H1 (cell line): ENCODE measurements around the gene PLCB1. TPM values are rescaled to one million over a fixed set of nuclear protein-coding genes. Genes with fewer than 3 reads are reported as not detected.

Experiments used
- CTCF ChIA-PET: fragments of 300-600 bp; sonication (Branson Sonifier 250); formaldehyde crosslinking; loops from one replicate; lab custom pipeline; 2021; ENCODE audit not compliant: partially characterized antibody; lab: Charles Lee
- POLR2A ChIA-PET: fragments of 300-600 bp; sonication (Branson Sonifier 250); formaldehyde crosslinking; loops from one replicate; lab custom pipeline; 2021; ENCODE audit warnings: inconsistent platforms; ENCODE audit not compliant: partially characterized antibody; lab: Charles Lee
- DNase-seq, 2 experiments: peaks; one replicate each; pipeline versions ENCODE4 v3.0.0 to v3.0.0-alpha.2; 2010 to 2022; ENCODE audit warnings: low spot score in 2 of 2, low read depth in 1 of 2, mixed read lengths in 1 of 2
- FAIRE-seq: peaks from 2 replicates; lab custom pipeline; 2011; peaks lifted over from hg19 to GRCh38; lab: Jason Lieb, UNC
- H2AFZ ChIP-seq: 2 replicates; pipeline ENCODE4 v1.8.1; 2012; ENCODE audit warnings: low read length, inconsistent platforms
- H2AK5ac ChIP-seq: 2 replicates; pipeline ENCODE4 v1.6.1; 2013; ENCODE audit warnings: low read depth, low read length
- H2BK120ac ChIP-seq: replicated peaks from 2 replicates; pipeline ENCODE3; 2013; ENCODE audit warnings: low read depth, low read length, inconsistent platforms
- H2BK12ac ChIP-seq: 2 replicates; pipeline ENCODE4 v1.6.1; 2013; ENCODE audit warnings: low read depth, low read length
- H2BK15ac ChIP-seq: 2 replicates; pipeline ENCODE4 v1.6.1; 2013; ENCODE audit warnings: low read length
- H2BK20ac ChIP-seq: 2 replicates; pipeline ENCODE4 v1.6.1; 2013; ENCODE audit warnings: low read length
- H2BK5ac ChIP-seq: 2 replicates; pipeline ENCODE4 v1.6.1; 2013; ENCODE audit warnings: low read depth, low read length
- H3K14ac ChIP-seq: 2 replicates; pipeline ENCODE4 v1.6.1; 2013; ENCODE audit warnings: inconsistent platforms; ENCODE audit not compliant: insufficient read length
- H3K18ac ChIP-seq: 2 replicates; pipeline ENCODE4 v1.6.1; 2013; ENCODE audit warnings: low read length; ENCODE audit errors: extremely low read depth
- H3K23ac ChIP-seq: 2 replicates; pipeline ENCODE4 v1.6.1; 2013; ENCODE audit warnings: inconsistent platforms; ENCODE audit not compliant: insufficient read length
- H3K23me2 ChIP-seq: 2 replicates; pipeline ENCODE4 v1.6.1; 2013; ENCODE audit warnings: low read depth, low read length
- H3K27ac ChIP-seq: 2 replicates; pipeline ENCODE4 v1.6.1; 2011; ENCODE audit warnings: low read depth, low read length, inconsistent platforms
- H3K27me3 ChIP-seq, 4 experiments: replicated peaks in 1 of 4; 1 replicate in 1 of 4; 2 replicates in 3 of 4; pipeline versions ENCODE4 v1.6.1 to v1.8.1; 2011 to 2013; ENCODE audit warnings: low read length in 3 of 4, mild to moderate bottlenecking in 3 of 4, inconsistent platforms in 2 of 4, mixed read lengths in 2 of 4, moderate library complexity in 1 of 4; ENCODE audit not compliant: control insufficient read depth in 3 of 4, insufficient read depth in 3 of 4; ENCODE audit errors: extremely low read depth in 1 of 4
- H3K36me3 ChIP-seq, 4 experiments: 2 replicates each; pipeline versions ENCODE4 v1.6.1 to v1.8.1; 2011 to 2013; ENCODE audit warnings: mild to moderate bottlenecking in 4 of 4, low read length in 3 of 4, moderate library complexity in 2 of 4, control low read depth in 1 of 4, inconsistent platforms in 1 of 4; ENCODE audit not compliant: insufficient read depth in 4 of 4, control insufficient read depth in 2 of 4
- H3K4ac ChIP-seq: replicated peaks from 2 replicates; pipeline ENCODE3; 2013; ENCODE audit warnings: low read length, low read depth, mixed read lengths, inconsistent platforms; ENCODE audit not compliant: insufficient read length
- H3K4me1 ChIP-seq, 4 experiments: replicated peaks in 1 of 4; 1 replicate in 1 of 4; 2 replicates in 3 of 4; pipeline versions ENCODE4 v1.6.1 to v1.8.1; 2011 to 2013; ENCODE audit warnings: low read length in 3 of 4, inconsistent platforms in 2 of 4, mixed read lengths in 1 of 4; ENCODE audit not compliant: insufficient read depth in 4 of 4, control insufficient read depth in 3 of 4
- H3K4me2 ChIP-seq, 2 experiments: 2 replicates each; pipeline versions ENCODE4 v1.6.1 to v1.8.1; 2011 to 2013; ENCODE audit warnings: low read depth in 2 of 2, low read length in 2 of 2, control low read depth in 1 of 2, inconsistent platforms in 1 of 2, mild to moderate bottlenecking in 1 of 2; ENCODE audit not compliant: insufficient read depth in 1 of 2
- H3K4me3 ChIP-seq, 4 experiments: fragments of 200-600, 300-600 bp in 1 of 4; sonication (generic), shearing (Covaris generic), sonication (Bioruptor Twin) in 1 of 4; 2 replicates each; pipeline versions ENCODE4 v1.5.1 to v1.8.1; 2011 to 2016; ENCODE audit warnings: low read length in 4 of 4, low read depth in 3 of 4, control low read depth in 2 of 4, inconsistent platforms in 2 of 4, mild to moderate bottlenecking in 2 of 4, mixed read lengths in 1 of 4, moderate library complexity in 1 of 4; ENCODE audit not compliant: insufficient read depth in 2 of 4; ENCODE audit errors: extremely low read depth in 1 of 4
- H3K56ac ChIP-seq: replicated peaks from 2 replicates; pipeline ENCODE3; 2013; ENCODE audit warnings: low read depth, mild to moderate bottlenecking, mixed read lengths, low read length, inconsistent platforms; ENCODE audit not compliant: insufficient read length
- H3K79me1 ChIP-seq: 2 replicates; pipeline ENCODE4 v1.6.1; 2013; ENCODE audit warnings: low read depth, low read length, control low read depth
- H3K79me2 ChIP-seq, 2 experiments: 2 replicates each; pipeline versions ENCODE4 v1.6.1 to v1.8.1; 2012 to 2013; ENCODE audit warnings: low read length in 2 of 2, mild to moderate bottlenecking in 2 of 2, inconsistent platforms in 1 of 2; ENCODE audit not compliant: insufficient read depth in 2 of 2, control insufficient read depth in 1 of 2
- H3K9ac ChIP-seq, 4 experiments: replicated peaks in 1 of 4; 1 replicate in 1 of 4; 2 replicates in 3 of 4; pipeline versions ENCODE4 v1.6.1 to v1.8.1; 2011 to 2013; ENCODE audit warnings: low read depth in 3 of 4, low read length in 3 of 4, control low read depth in 2 of 4, mild to moderate bottlenecking in 2 of 4, moderate library complexity in 2 of 4, inconsistent platforms in 1 of 4; ENCODE audit errors: extremely low read depth in 1 of 4
- H3K9me3 ChIP-seq, 2 experiments: 2 replicates each; pipeline versions ENCODE4 v1.6.1 to v1.8.1; 2012 to 2013; ENCODE audit warnings: mild to moderate bottlenecking in 2 of 2, moderate library complexity in 2 of 2, control low read depth in 1 of 2, inconsistent platforms in 1 of 2, low read depth in 1 of 2, low read length in 1 of 2, mixed read lengths in 1 of 2; ENCODE audit not compliant: insufficient read depth in 2 of 2
- H4K20me1 ChIP-seq, 2 experiments: replicated peaks in 1 of 2; 2 replicates each; pipeline versions ENCODE3 to v1.8.1; 2011 to 2013; ENCODE audit warnings: inconsistent platforms in 2 of 2, low read length in 2 of 2, mild to moderate bottlenecking in 1 of 2; ENCODE audit not compliant: insufficient read depth in 2 of 2, control insufficient read depth in 1 of 2
- H4K5ac ChIP-seq: 2 replicates; pipeline ENCODE4 v1.6.1; 2013; ENCODE audit warnings: low read length, low read depth, mixed read lengths, inconsistent platforms; ENCODE audit not compliant: insufficient read length
- H4K8ac ChIP-seq: 2 replicates; pipeline ENCODE4 v1.8.0; 2013; ENCODE audit warnings: mild to moderate bottlenecking, moderate library complexity, low read length, inconsistent platforms; ENCODE audit not compliant: insufficient read depth; ENCODE audit errors: extremely low read depth
- H4K91ac ChIP-seq: replicated peaks from 2 replicates; pipeline ENCODE3; 2013; ENCODE audit warnings: low read length, mixed read lengths, inconsistent platforms; ENCODE audit not compliant: insufficient read length
- ASH2L ChIP-seq: fragments of 200-600, 300-600 bp; sonication (generic); IDR thresholded peaks from one replicate; pipeline ENCODE4 v1.7.1; 2017; ENCODE audit warnings: low read length
- ATF2 ChIP-seq: IDR thresholded peaks from 2 replicates; pipeline ENCODE4 v1.6.1; 2012; ENCODE audit warnings: low read length, inconsistent platforms
- CHD1 ChIP-seq: IDR thresholded peaks from 2 replicates; pipeline ENCODE4 v1.6.1; 2012; ENCODE audit warnings: low read depth, low read length, improper control_type of control experiment
- CHD2 ChIP-seq: IDR thresholded peaks from 2 replicates; pipeline ENCODE4 v1.6.1; 2012; ENCODE audit warnings: low read length, improper control_type of control experiment
- CTBP2 ChIP-seq: IDR thresholded peaks from 2 replicates; pipeline ENCODE4 v1.7.0; 2011; ENCODE audit warnings: borderline replicate concordance, mild to moderate bottlenecking, moderate library complexity, mixed read lengths, low read length; ENCODE audit not compliant: insufficient read depth, insufficient read length
- KDM1A ChIP-seq: fragments of 200-600, 300-600 bp; sonication (generic); IDR thresholded peaks from 2 replicates; pipeline ENCODE4 v1.7.1; 2016; ENCODE audit warnings: mild to moderate bottlenecking, low read length, borderline replicate concordance
- POLR2AphosphoS5 ChIP-seq: IDR thresholded peaks from 2 replicates; pipeline ENCODE4 v1.6.1; 2011; ENCODE audit warnings: low read depth, low read length
- RXRA ChIP-seq: IDR thresholded peaks from 2 replicates; pipeline ENCODE4 v1.6.1; 2011; ENCODE audit warnings: low read depth, mild to moderate bottlenecking, low read length, moderate library complexity; ENCODE audit not compliant: insufficient read depth
- SP2 ChIP-seq: IDR thresholded peaks from 2 replicates; pipeline ENCODE4 v1.6.1; 2012; ENCODE audit warnings: mild to moderate bottlenecking, low read length, inconsistent platforms
- SUZ12 ChIP-seq: fragments of 200-600 bp; sonication (generic); IDR thresholded peaks from 2 replicates; pipeline ENCODE4 v1.6.1; 2012; ENCODE audit warnings: mild to moderate bottlenecking, inconsistent platforms, low read length, moderate library complexity, mixed read lengths
- TAF7 ChIP-seq: optimal IDR thresholded peaks from 2 replicates; pipeline ENCODE3; 2011; ENCODE audit warnings: low read depth, mild to moderate bottlenecking, inconsistent platforms, low read length, moderate library complexity, borderline replicate concordance
- TEAD4 ChIP-seq: IDR thresholded peaks from 2 replicates; pipeline ENCODE4 v1.6.1; 2012; ENCODE audit warnings: low read depth, low read length, inconsistent platforms, mixed read lengths
- polyA plus RNA-seq, 7 experiments: library from polyadenylated mRNA; depleted of rRNA in 3 of 7; stranded (reverse) in 5 of 7; unstranded in 2 of 7; fragments of >200 nt in 5 of 7; fragments of 200-250 nt in 2 of 7; gene quantifications; 1 replicate in 5 of 7; 2 replicates in 1 of 7; 4 replicates in 1 of 7; pipeline versions ENCODE4 v1.2.1 to v1.2.3, GENCODE V29; 2011 to 2013; ENCODE audit warnings: missing spikeins in 2 of 7, mixed read lengths in 2 of 7
- total RNA-seq: library from RNA; stranded (reverse); fragmentation: NEBNext Ultra II Directional; extraction: Animal tissue kit (Norgen Biotek cat#: 25700); gene quantifications from 2 replicates; pipeline ENCODE4 v1.2.1, GENCODE V29; 2021

Gene PLCB1
- total and polyA plus RNA-seq, 2 of the 8 experiments (the other 6 are each of a cell fraction or from before 2014, with no cell fraction given), result 2.6 to 9.1 TPM

- Histone ChIP-seq H3K14ac (no peak overlapping the region), H2BK15ac (no peak overlapping the region), H3K36me3 (no peaks in the 10 kb centered on the region; a peak in 1 of 8 replicates), H2AK5ac (no peak overlapping the region), H4K91ac (no peak overlapping the region), H3K9me3 (no peaks in the 10 kb centered on the region), H3K23me2 (no peaks in the 10 kb centered on the region), H3K23ac (no peak overlapping the region), H4K5ac (no peak overlapping the region), H3K4ac (no peak overlapping the region), H2BK20ac (no peak overlapping the region), H3K27me3 (no peaks in the 10 kb centered on the region), H2BK5ac (no peak overlapping the region), H3K79me1 (no peaks in the 10 kb centered on the region), H2BK12ac (no peak overlapping the region), H3K79me2 (no peaks in the 10 kb centered on the region), H2AFZ (no peak overlapping the region), H2BK120ac (no peak overlapping the region), H3K4me3 (no peak overlapping the region), H3K18ac (no peak overlapping the region), H3K9ac (no peak overlapping the region), H3K27ac (no peak overlapping the region), H4K20me1 (no peaks in the 10 kb centered on the region), H3K4me2 (no peak overlapping the region), H3K56ac (no peak overlapping the region), H4K8ac (no peak overlapping the region), H3K4me1 (no peaks in the 10 kb centered on the region)
- POLR2A ChIA-PET, result no interaction called here
- DNase-seq, result no peak
- FAIRE-seq, result no peak
- CTCF ChIA-PET, result interaction anchor here (0.6 to 4.3 kb wide), 35 partner anchors 8 to 792 kb away, joined by 3 to 51 read pairs (median 5); partner anchors contain the start of gene PLCB1
- TF ChIP-seq SUZ12 (no peak), TEAD4 (no peak), RXRA (no peak), CHD1 (no peak), SP2 (no peak), ASH2L (no peak), TAF7 (no peak), ATF2 (no peak), CHD2 (no peak), KDM1A (no peak), POLR2AphosphoS5 (no peak), CTBP2 (no peak)
Measured at GRCh38 chr20:8723296-8723695, 591.2 kb downstream of the PLCB1 start.
